Activated T-cell treated with anti-CD3 and anti-CD28 coated beads, Interleukin-2, amount 50 U/mL, for 1 hour (primary cell): ENCODE measurements around the gene DALRD3.
"Not testable (repeated sequence)": the region's sequence is repeated elsewhere in the genome, so short reads cannot be mapped to it uniquely, and the experiment has no call there.

Experiments used
- DNase-seq: peaks from one replicate; pipeline ENCODE4 v3.0.0-alpha.2; 2020

DALRD3 gene

GRCh38 chr3:49021213-49021812, 2.9 kb upstream of the DALRD3 start:
- DNase-seq: peak; percentile 98

DNA sequence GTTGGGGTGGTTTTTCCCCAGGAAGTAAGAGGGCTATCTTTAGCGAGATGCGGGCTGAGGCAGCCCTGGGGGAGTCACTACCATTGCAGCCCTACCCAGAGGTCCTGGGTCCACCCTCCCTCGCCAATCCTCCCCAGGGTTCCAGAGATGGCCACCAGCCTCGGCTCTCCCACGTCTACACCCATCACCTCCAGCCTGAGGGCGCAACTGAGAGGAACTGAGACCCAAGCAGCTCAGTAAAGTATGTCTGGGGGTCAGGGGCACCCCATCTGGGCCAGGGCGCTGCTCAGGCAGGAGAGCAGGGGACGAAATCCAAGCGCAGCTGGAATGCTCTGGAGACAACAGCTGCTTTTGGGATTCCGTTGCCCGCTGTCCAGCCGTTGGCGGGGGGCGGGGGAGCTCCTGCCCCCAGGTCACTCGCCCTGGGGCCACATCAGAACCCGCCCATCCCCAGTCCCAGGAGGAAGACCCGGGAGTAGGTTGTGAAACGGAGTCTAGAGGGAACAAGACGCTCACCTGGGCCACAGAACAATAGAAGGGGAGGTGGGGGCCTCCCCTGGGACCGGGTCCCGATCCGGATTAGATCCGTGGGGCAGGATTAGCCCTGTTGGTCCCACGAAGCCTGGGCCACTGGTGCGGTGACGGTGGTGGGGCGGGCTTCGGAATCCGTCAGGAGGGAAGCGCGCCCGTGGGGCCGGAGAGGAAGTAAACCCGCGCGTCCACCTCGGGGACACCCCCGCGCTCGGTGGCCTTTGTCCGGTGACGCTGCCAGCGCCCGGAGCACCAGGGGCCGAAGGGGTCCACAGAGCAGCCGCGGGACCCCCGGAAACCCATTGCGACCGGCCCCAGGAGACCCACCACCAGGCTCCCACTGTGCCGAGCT, 2.2 kb upstream of the DALRD3 start:
- peak; percentile 43 for DNase-seq

DNA sequence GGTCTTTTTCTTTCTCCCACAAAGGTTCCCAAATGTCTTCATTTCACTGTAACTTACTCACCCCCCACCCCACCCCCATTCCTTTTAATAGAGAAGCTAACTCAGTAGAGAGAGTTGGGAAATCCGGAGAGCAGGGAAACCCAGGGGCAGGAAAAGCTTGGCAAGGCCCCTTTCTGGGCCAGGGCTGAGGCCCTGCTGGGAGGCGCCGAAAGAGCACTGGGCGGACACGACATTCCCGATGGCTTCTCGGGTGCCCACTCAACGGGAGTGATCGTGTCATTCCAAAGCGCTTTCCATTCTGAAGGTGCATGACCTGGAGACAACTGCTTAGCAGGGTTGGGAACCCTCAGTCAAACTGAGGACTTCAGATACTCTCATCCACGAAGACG, 1.6 kb upstream of the DALRD3 start:
- DNase-seq: no peak

DNA sequence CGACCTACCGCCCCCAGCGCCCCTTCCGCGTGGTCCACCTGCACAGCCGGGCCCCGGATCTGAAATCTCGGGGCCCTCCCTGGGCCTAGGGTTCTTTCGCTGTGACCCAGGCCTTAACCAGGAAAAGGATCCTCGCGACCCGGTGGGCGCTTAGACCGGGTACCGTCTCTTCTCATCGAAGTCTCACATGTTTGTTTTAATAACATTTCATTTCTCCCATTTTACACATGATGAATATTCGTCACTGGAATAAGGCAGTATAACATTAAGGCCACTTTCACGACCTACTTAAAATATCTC, 277 bp upstream of the DALRD3 start:
- no peak for DNase-seq

DNA sequence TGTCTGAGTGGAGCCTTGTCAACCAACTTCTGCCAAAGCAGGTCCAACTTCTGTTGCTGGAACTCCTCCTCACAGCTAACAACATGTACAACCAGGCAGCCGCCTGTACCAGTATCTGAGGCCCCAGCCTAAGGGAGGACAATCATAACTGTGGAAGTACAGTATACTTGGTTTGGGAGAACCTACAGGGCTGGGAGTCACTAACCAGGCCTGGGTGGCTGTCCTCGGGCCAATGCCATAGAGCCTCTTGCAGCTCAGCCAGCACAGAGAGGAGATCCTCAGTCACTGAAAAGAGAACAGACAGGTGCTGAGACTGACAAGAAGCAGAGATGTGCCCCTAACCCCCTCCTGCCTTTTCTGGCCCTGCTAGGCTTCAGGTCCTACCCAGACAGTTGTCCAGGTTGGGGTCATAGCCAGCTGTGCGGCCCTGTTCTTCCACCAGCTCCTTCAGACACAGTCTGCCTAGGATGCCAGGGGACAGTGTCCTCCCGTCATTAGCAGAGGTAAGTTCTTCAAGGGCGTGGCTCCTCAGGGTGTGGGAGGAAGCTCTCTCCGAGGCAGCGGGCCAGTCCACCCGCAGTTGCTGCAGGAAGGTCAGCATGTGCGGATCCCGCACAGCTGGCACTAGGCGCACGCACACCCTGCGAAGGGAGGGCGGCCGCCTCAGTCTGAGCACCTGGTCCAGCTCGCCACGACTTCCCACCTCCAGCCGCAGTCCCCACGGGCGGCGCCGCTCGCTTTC, 980 bp downstream of the DALRD3 start:
- no peak for DNase-seq

- no peak for DNase-seq
Measured at GRCh38 chr3:49016414-49017228, 1.8 kb downstream of the DALRD3 start.

DNA sequence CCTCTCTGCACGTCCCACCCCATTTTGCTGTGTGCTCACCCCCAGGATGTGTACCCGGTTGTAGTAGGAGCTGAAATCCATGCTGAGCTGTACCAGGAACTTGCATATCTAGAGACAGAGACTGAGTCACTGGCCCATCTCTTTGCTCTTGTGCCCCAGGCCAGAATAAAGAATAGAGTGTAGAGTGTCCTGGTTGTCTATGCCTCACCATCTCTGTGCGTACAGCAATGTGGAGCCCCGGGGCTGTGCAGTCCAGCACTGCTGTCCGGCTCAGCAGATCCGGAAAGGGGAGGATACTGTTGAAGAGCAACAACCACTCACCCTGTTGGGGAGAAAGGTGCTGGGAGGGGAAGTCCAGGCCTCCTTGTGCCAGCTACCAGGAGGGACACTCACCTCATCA, 2.6 kb downstream of the DALRD3 start:
- no peak for DNase-seq

DNA sequence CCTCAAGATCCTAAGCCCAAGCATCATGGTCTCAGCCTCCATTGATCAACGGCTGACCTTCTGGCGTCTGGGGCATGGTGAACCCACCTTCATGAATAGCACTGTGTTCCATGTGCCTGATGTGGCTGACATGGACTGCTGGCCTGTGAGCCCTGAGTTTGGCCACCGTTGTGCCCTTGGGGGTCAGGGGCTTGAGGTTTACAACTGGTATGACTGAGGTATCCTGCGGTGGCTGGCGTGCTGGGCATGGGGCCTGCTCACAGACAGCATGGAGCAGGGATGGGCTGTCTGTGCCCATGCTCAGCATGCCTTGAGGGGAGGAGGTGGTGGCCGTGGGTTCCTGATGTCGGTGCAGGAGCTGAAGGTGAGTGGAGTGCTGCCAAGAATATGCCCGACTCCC, 3.3 kb downstream of the DALRD3 start:
- DNase-seq: no peak

DNA sequence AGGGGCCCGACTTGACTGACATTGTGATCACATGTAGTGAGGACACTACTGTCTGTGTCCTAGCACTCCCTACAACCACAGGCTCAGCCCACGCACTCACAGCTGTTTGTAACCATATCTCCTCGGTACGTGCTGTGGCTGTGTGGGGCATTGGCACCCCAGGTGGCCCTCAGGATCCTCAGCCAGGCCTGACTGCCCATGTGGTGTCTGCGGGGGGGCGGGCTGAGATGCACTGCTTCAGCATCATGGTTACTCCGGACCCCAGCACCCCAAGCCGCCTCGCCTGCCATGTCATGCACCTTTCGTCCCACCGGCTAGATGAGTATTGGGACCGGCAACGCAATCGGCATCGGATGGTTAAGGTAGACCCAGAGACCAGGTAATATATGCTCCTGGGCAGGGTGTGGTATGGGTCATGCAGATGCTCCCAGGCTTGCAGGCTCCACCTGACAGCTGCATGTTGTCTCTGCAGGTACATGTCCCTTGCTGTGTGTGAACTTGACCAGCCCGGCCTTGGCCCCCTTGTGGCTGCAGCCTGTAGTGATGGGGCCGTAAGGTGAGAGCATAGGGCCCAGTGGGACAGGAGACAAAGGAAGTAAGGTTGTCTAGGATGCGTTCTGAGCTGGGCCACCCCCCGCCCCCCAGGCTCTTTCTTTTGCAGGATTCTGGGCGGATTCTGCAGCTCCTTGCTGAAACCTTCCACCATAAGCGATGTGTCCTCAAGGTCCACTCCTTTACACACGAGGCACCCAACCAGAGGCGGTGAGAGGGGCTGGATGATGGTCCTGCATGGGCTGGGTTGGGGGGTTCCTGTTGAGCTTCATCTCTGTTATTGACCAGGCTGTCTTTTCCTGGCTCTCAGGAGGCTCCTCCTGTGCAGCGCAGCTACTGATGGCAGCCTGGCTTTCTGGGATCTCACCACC, 4.4 kb downstream of the DALRD3 start:
- peak; percentile 63 for DNase-seq

GRCh38 chr3:49013113-49013737, 5.2 kb downstream of the DALRD3 start:
- DNase-seq: no peak

DNA sequence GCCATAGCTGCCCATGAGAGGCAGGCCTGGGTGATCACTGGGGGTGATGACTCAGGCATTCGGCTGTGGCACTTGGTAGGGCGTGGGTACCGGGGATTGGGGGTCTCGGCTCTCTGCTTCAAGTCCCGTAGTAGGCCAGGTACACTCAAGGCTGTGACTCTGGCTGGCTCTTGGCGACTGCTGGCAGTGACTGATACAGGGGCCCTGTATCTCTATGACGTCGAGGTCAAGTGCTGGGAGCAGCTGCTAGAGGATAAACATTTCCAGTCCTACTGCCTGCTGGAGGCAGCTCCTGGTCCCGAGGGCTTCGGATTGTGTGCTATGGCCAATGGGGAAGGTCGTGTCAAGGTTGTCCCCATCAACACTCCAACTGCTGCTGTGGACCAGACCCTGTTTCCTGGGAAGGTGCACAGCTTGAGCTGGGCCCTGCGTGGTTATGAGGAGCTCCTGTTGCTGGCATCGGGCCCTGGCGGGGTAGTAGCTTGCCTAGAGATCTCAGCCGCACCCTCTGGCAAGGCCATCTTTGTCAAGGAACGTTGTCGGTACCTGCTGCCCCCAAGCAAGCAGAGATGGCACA, 5.9 kb downstream of the DALRD3 start:
- no peak for DNase-seq

DNA sequence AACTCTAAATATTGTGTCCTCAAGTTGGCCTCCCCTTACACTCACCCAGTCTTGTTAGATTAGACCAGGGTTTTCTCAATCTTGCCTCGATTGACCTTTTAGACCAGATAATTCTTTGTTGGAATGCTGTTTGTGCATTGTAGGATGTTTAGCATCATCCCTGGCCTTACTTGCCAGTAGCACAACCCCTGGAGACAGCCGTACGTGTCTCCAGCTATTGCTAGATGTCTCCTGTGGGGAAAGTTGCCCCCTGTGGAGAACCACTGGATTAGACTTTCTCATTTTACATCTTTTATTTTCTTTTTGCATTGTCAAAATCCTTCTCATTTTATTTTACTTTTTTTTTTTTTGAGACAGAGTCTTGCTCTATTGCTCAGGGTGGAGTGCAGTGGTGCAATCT, 9.0 kb downstream of the DALRD3 start:
- DNase-seq: no peak

DNA sequence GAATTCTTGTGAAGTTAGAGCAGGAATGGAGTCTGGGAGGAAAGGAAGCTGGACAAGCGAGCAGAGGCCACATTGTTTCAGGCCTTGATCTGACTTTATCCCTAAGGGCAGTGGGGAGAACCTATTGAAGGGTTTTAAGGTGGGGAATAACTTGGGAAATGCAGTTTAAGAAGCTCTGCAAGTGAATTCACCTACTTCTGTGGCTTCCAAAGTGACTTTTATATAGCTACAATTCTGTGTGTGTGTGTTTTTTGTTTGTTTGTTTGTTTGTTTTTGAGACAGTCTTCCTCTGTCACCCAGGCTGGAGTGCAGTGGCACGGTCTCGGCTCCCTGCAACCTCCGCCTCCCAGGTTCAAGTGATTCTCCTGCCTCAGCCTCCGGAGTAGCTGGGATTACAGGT, 9.8 kb downstream of the DALRD3 start:
- not testable (repeated sequence) for DNase-seq

- peak; percentile 89 for DNase-seq
Measured at GRCh38 chr3:49007771-49008528, 10.4 kb downstream of the DALRD3 start.

GRCh38 chr3:49007068-49007770, 11.2 kb downstream of the DALRD3 start, which contains the start of gene WDR6:
TSS of gene WDR6 (plus strand) at chr3:49007391. CDS start at chr3:49007432, 41 bp downstream.
- peak; percentile 95 for DNase-seq

GRCh38 chr3:49006408-49007067, 11.8 kb downstream of the DALRD3 start:
- no peak for DNase-seq

- DNase-seq: no peak
Measured at GRCh38 chr3:49005998-49006397, 12.4 kb downstream of the DALRD3 start.

GRCh38 chr3:49005303-49005680, 13.1 kb downstream of the DALRD3 start:
- DNase-seq: no peak
